H9 (cell line): ENCODE results near the gene DCXR. TPM values are rescaled to one million over a fixed set of nuclear protein-coding genes. Genes with fewer than 3 reads are reported as not detected.

Experiments used
- DNase-seq: peaks from one replicate; pipeline ENCODE4 v3.0.0-alpha.2; 2017
- H2AFZ ChIP-seq: one replicate; pipeline ENCODE4 v1.6.1; 2013; ENCODE audit warnings: mild to moderate bottlenecking, low read length, control low read depth, moderate library complexity
- H2AK5ac ChIP-seq: 2 replicates; pipeline ENCODE4 v1.6.1; 2013; ENCODE audit warnings: low read length, control low read depth, mixed read lengths; ENCODE audit not compliant: insufficient read length
- H2BK120ac ChIP-seq: one replicate; pipeline ENCODE4 v1.6.1; 2013; ENCODE audit warnings: low read depth, mild to moderate bottlenecking, low read length, control low read depth, inconsistent platforms; ENCODE audit not compliant: poor library complexity, severe bottlenecking
- H2BK12ac ChIP-seq: 2 replicates; pipeline ENCODE4 v1.6.1; 2013; ENCODE audit warnings: low read length, control low read depth, mixed read lengths, low read depth; ENCODE audit not compliant: insufficient read length
- H2BK15ac ChIP-seq: 2 replicates; pipeline ENCODE4 v1.6.1; 2013; ENCODE audit warnings: low read depth, low read length, control low read depth
- H2BK20ac ChIP-seq: one replicate; pipeline ENCODE4 v1.6.1; 2013; ENCODE audit warnings: low read depth, mild to moderate bottlenecking, low read length, control low read depth, inconsistent platforms; ENCODE audit not compliant: poor library complexity, severe bottlenecking
- H2BK5ac ChIP-seq: 2 replicates; pipeline ENCODE4 v1.6.1; 2013; ENCODE audit warnings: low read length, control low read depth, mixed read lengths; ENCODE audit not compliant: insufficient read length
- H3K14ac ChIP-seq: 2 replicates; pipeline ENCODE4 v1.6.1; 2013; ENCODE audit warnings: low read length, control low read depth; ENCODE audit not compliant: insufficient read depth
- H3K18ac ChIP-seq: 2 replicates; pipeline ENCODE4 v1.6.1; 2013; ENCODE audit warnings: low read depth, mild to moderate bottlenecking, mixed read lengths, low read length, control low read depth; ENCODE audit not compliant: insufficient read length
- H3K23ac ChIP-seq: 2 replicates; pipeline ENCODE4 v1.6.1; 2013; ENCODE audit warnings: low read length, control low read depth, mixed read lengths, low read depth; ENCODE audit not compliant: insufficient read length
- H3K23me2 ChIP-seq: 2 replicates; pipeline ENCODE4 v1.6.1; 2013; ENCODE audit warnings: low read depth, mild to moderate bottlenecking, mixed read lengths, low read length, control low read depth; ENCODE audit not compliant: insufficient read length, poor library complexity, severe bottlenecking
- H3K27ac ChIP-seq: 2 replicates; pipeline ENCODE4 v1.5.1; 2013; ENCODE audit warnings: low read length, control low read depth, mixed read lengths, low read depth; ENCODE audit not compliant: insufficient read length
- H3K27me3 ChIP-seq: 2 replicates; pipeline ENCODE4 v1.6.1; 2013; ENCODE audit warnings: low read length, control low read depth, inconsistent platforms; ENCODE audit not compliant: insufficient read depth
- H3K4ac ChIP-seq: 2 replicates; pipeline ENCODE4 v1.6.1; 2013; ENCODE audit warnings: low read depth, mild to moderate bottlenecking, control low read depth, inconsistent platforms, low read length, moderate library complexity
- H3K4me1 ChIP-seq: 2 replicates; pipeline ENCODE4 v1.6.1; 2013; ENCODE audit warnings: low read length, control low read depth, inconsistent platforms; ENCODE audit not compliant: insufficient read depth
- H3K4me2 ChIP-seq: 2 replicates; pipeline ENCODE4 v1.6.1; 2013; ENCODE audit warnings: low read length, control low read depth, mixed read lengths; ENCODE audit not compliant: insufficient read length, insufficient read depth
- H3K56ac ChIP-seq: 2 replicates; pipeline ENCODE4 v1.6.1; 2013; ENCODE audit warnings: low read depth, mild to moderate bottlenecking, mixed read lengths, low read length, control low read depth; ENCODE audit not compliant: insufficient read length
- H3K79me1 ChIP-seq: 2 replicates; pipeline ENCODE4 v1.6.1; 2013; ENCODE audit warnings: low read depth, mild to moderate bottlenecking, moderate library complexity, low read length, control low read depth, inconsistent platforms; ENCODE audit not compliant: insufficient read depth, poor library complexity, severe bottlenecking
- H3K79me2 ChIP-seq: 2 replicates; pipeline ENCODE4 v1.6.1; 2013; ENCODE audit warnings: low read length, control low read depth, inconsistent platforms; ENCODE audit not compliant: insufficient read depth
- H3K9ac ChIP-seq: 2 replicates; pipeline ENCODE4 v1.6.1; 2013; ENCODE audit warnings: low read length, control low read depth, mixed read lengths; ENCODE audit not compliant: insufficient read length; ENCODE audit errors: extremely low read depth
- H3K9me3 ChIP-seq: one replicate; pipeline ENCODE4 v1.6.1; 2013; ENCODE audit warnings: low read depth, low read length, inconsistent platforms; ENCODE audit not compliant: control insufficient read depth
- H3T11ph ChIP-seq: one replicate; pipeline ENCODE4 v1.6.1; 2013; ENCODE audit warnings: mild to moderate bottlenecking, low read length, control low read depth, inconsistent platforms
- H4K20me1 ChIP-seq: one replicate; pipeline ENCODE4 v1.6.1; 2013; ENCODE audit not compliant: control insufficient read depth, insufficient read length, insufficient read depth
- H4K5ac ChIP-seq: 2 replicates; pipeline ENCODE4 v1.6.1; 2013; ENCODE audit warnings: low read depth, mild to moderate bottlenecking, mixed read lengths, low read length, control low read depth; ENCODE audit not compliant: insufficient read length
- H4K8ac ChIP-seq: replicated peaks from 2 replicates; pipeline ENCODE4 v1.6.1; 2013; ENCODE audit warnings: low read length, control low read depth, mixed read lengths, low read depth; ENCODE audit not compliant: insufficient read length
- H4K91ac ChIP-seq: 2 replicates; pipeline ENCODE4 v1.6.1; 2013; ENCODE audit warnings: low read depth, mild to moderate bottlenecking, moderate library complexity, mixed read lengths, low read length, control low read depth; ENCODE audit not compliant: insufficient read length
- H3K27ac Mint-ChIP-seq, 3 experiments: 2 replicates in 2 of 3; 3 replicates in 1 of 3; pipeline ENCODE4 v1.8.0; 2020 to 2021; ENCODE audit warnings: mixed read lengths in 3 of 3, mild to moderate bottlenecking in 1 of 3, moderate library complexity in 1 of 3
- H3K27me3 Mint-ChIP-seq: 2 replicates; pipeline ENCODE4 v1.8.0; 2021; ENCODE audit warnings: low read depth, mild to moderate bottlenecking, moderate library complexity, mixed read lengths
- H3K36me3 Mint-ChIP-seq, 3 experiments: 2 replicates in 2 of 3; 3 replicates in 1 of 3; pipeline ENCODE4 v1.8.0; 2020 to 2021; ENCODE audit warnings: low read depth in 3 of 3, mixed read lengths in 3 of 3; ENCODE audit not compliant: insufficient read depth in 1 of 3
- H3K4me1 Mint-ChIP-seq, 2 experiments: 2 replicates each; pipeline ENCODE4 v1.8.0; 2020; ENCODE audit warnings: mixed read lengths in 2 of 2
- H3K4me3 Mint-ChIP-seq, 2 experiments: 2 replicates in 1 of 2; 3 replicates in 1 of 2; pipeline ENCODE4 v1.8.0; 2020 to 2021; ENCODE audit warnings: mild to moderate bottlenecking in 2 of 2, mixed read lengths in 2 of 2, moderate library complexity in 1 of 2
- H3K9me3 Mint-ChIP-seq, 2 experiments: 2 replicates in 1 of 2; 3 replicates in 1 of 2; pipeline ENCODE4 v1.8.0; 2020; ENCODE audit warnings: mild to moderate bottlenecking in 2 of 2, mixed read lengths in 2 of 2, moderate library complexity in 1 of 2
- WGBS: extraction: QIAGEN DNeasy Blood & Tissue Kit; methylation state at CpG from one replicate; pipeline ENCODE4 v1.1.7; 2013; ENCODE audit warnings: missing lambda C conversion rate, low lambda C conversion rate, mixed read lengths; ENCODE audit not compliant: insufficient read length; ENCODE audit errors: extremely low coverage; 5-methylcytosine and 5-hydroxymethylcytosine counted together
- total RNA-seq: library from RNA; stranded (reverse); gene quantifications from 2 replicates; pipeline ENCODE4 v1.2.1, GENCODE V29; 2021
- TF ChIP-seq, protein P1 (sequence below): fragments of 200-600 bp; sonication (generic); conservative IDR thresholded peaks from 3 replicates; pipeline ENCODE4 v1.8.0; 2021; ENCODE audit warnings: antibody characterized with exemption, mild to moderate bottlenecking

The DCXR gene
- total RNA-seq, 1 experiment from 2014 or later = 93.6 TPM

DNA sequence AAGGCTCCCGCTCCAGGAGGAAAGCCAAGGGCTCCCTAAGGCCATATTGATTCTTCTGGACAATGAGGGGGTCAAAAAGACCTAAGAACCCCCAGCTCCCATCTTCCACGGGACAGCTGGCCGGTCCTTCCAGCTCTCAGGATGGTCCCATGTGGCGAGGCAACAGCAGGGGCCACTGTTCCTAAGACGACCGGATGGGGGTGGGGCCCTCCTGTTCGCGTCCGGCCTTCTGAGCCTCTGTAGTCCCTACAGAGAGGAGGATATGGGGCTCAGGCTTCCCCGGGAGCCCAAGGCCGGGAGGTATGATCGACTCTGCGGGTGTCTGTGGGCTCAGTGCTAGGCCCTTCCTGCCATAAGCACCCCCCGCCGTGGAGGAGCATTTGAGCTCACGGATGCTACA, 6.0 kb upstream of the DCXR start:
- H3K4ac ChIP-seq = no peak overlapping the region
- no peak overlapping the region for H4K91ac ChIP-seq
- H4K8ac ChIP-seq = no peak overlapping the region
- Mint-ChIP-seq H3K27me3 (peaks cover 10% of the 10 kb centered on the region), H3K36me3 (peaks cover 6 to 18% (median 12%) of the 10 kb centered on the region in 3 experiments; a peak in 6 of 7 replicates), H3K4me1 (peaks cover 20 to 24% of the 10 kb centered on the region in 2 experiments), H3K4me3 (no peak overlapping the region), H3K27ac (no peak overlapping the region), H3K9me3 (no peaks in the 10 kb centered on the region; a peak in 2 of 5 replicates)
- no peak overlapping the region for H3K9ac ChIP-seq
- no peaks in the 10 kb centered on the region for H3K79me2 ChIP-seq
- no peak overlapping the region for H3K27ac ChIP-seq
- no peaks in the 10 kb centered on the region for H3K79me1 ChIP-seq
- no peak overlapping the region for H2BK12ac ChIP-seq
- no peaks in the 10 kb centered on the region for H3K9me3 ChIP-seq
- H3K56ac ChIP-seq = no peak overlapping the region
- no peak overlapping the region for H3K14ac ChIP-seq
- no peaks in the 10 kb centered on the region for H3K23me2 ChIP-seq
- no peak overlapping the region for H3K18ac ChIP-seq
- no peaks in the 10 kb centered on the region for H4K20me1 ChIP-seq
- H3T11ph ChIP-seq = no peak overlapping the region
- H3K27me3 ChIP-seq = no peaks in the 10 kb centered on the region
- no peak overlapping the region for H2AFZ ChIP-seq
- H2BK5ac ChIP-seq = no peak overlapping the region
- H4K5ac ChIP-seq = no peak overlapping the region
- peak; percentile 77 for DNase-seq
- no peak overlapping the region for H3K23ac ChIP-seq
- H2BK15ac ChIP-seq = no peak overlapping the region
- TF ChIP-seq, protein P1, sequence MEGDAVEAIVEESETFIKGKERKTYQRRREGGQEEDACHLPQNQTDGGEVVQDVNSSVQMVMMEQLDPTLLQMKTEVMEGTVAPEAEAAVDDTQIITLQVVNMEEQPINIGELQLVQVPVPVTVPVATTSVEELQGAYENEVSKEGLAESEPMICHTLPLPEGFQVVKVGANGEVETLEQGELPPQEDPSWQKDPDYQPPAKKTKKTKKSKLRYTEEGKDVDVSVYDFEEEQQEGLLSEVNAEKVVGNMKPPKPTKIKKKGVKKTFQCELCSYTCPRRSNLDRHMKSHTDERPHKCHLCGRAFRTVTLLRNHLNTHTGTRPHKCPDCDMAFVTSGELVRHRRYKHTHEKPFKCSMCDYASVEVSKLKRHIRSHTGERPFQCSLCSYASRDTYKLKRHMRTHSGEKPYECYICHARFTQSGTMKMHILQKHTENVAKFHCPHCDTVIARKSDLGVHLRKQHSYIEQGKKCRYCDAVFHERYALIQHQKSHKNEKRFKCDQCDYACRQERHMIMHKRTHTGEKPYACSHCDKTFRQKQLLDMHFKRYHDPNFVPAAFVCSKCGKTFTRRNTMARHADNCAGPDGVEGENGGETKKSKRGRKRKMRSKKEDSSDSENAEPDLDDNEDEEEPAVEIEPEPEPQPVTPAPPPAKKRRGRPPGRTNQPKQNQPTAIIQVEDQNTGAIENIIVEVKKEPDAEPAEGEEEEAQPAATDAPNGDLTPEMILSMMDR = no peak
- no peak overlapping the region for H2AK5ac ChIP-seq
- H3K4me2 ChIP-seq = no peak overlapping the region
- no CpG with 5 or more reads among the region's 16 CpGs for WGBS
- H2BK20ac ChIP-seq = no peak overlapping the region
- H2BK120ac ChIP-seq = no peak overlapping the region
- no peaks in the 10 kb centered on the region; the same call in 1 of the 2 replicates for H3K4me1 ChIP-seq
